Stomach (tissue), 9 donors: ENCODE results near the gene SLC6A11. TPM values are rescaled to one million over a fixed set of nuclear protein-coding genes. Genes with fewer than 3 reads are reported as not detected.

ENCODE experiments used
- DNase-seq, 2 donors: peaks; one replicate each; pipeline versions ENCODE4 v3.0.0 to v3.0.0-alpha.2; 2013 to 2019
- H3K27ac ChIP-seq, 5 donors: fragments of 200-600 bp in 4 of 5; sonication (generic) in 4 of 5; one replicate each; pipeline ENCODE4 v1.5.1; 2013 to 2019; ENCODE audit warnings: mild to moderate bottlenecking in 1 of 5, moderate library complexity in 1 of 5
- H3K27me3 ChIP-seq, 3 donors: fragments of 200-600 bp; sonication (generic); one replicate each; pipeline ENCODE4 v1.5.1; 2017 to 2019; ENCODE audit warnings: mixed run types in 1 of 3
- H3K36me3 ChIP-seq, 4 donors: fragments of 200-600 bp; sonication (generic); 1 replicate in 3 of 4; 2 replicates in 1 of 4; pipeline ENCODE4 v1.5.1; 2016 to 2019
- H3K4me1 ChIP-seq, 4 donors: fragments of 200-600 bp; sonication (generic); one replicate each; pipeline ENCODE4 v1.5.1; 2016 to 2019
- H3K4me3 ChIP-seq, 4 donors: fragments of 200-600 bp; sonication (generic) in 3 of 4; one replicate each; pipeline ENCODE4 v1.5.1; 2016 to 2019; ENCODE audit warnings: mild to moderate bottlenecking in 1 of 4
- H3K9me3 ChIP-seq, 4 donors: fragments of 200-600 bp; sonication (generic); one replicate each; pipeline ENCODE4 v1.5.1; 2016 to 2019
- EP300 ChIP-seq: sonication (generic); formaldehyde crosslinking; IDR thresholded peaks from one replicate; pipeline ENCODE4 v1.6.1; 2017; ENCODE audit warnings: antibody characterized with exemption
- POLR2A ChIP-seq, 4 donors: fragments of 450-650 bp; IDR thresholded peaks; one replicate each; pipeline ENCODE4 v1.6.1; 2016; ENCODE audit warnings: antibody characterized with exemption in 4 of 4, control low read depth in 2 of 4, mild to moderate bottlenecking in 1 of 4, moderate library complexity in 1 of 4
- POLR2AphosphoS5 ChIP-seq, 3 donors: sonication (generic); formaldehyde crosslinking; IDR thresholded peaks; one replicate each; pipeline ENCODE4 v1.6.1; 2016; ENCODE audit warnings: antibody characterized with exemption in 3 of 3
- WGBS, 5 donors: extraction: QIAGEN DNeasy Blood & Tissue Kit in 3 of 5; methylation state at CpG; one replicate each; pipeline versions ENCODE4 v1.1.5 to v1.1.7; 2013 to 2018; 5-methylcytosine and 5-hydroxymethylcytosine counted together
- intact Hi-C: fragments of 100-400 bp; cut with DNase I; formaldehyde crosslinking; loops from one replicate; pipeline ENCODE4 v1.15.1; 2023; ENCODE audit warnings: low total_unique reads
- polyA plus RNA-seq, 3 donors: library from polyadenylated mRNA; stranded (reverse); fragments of 200-250 nt; gene quantifications; one replicate each; pipeline ENCODE4 v1.2.3, GENCODE V29; 2013
- total RNA-seq, 5 donors: library from RNA; depleted of rRNA; stranded (reverse); fragments of >200 nt; gene quantifications; one replicate each; pipeline versions ENCODE4 v1.1.0 to v1.2.3, GENCODE V29; 2014 to 2016
- TF ChIP-seq, protein P1 (sequence below), 7 experiments: fragments of 450-650 bp in 4 of 7; fragments of 200-600 bp in 3 of 7; sonication (generic) in 3 of 7; IDR thresholded peaks; one replicate each; pipeline ENCODE4 v1.5.1; 2016 to 2019; ENCODE audit warnings: antibody characterized with exemption in 7 of 7, control low read depth in 2 of 7, mild to moderate bottlenecking in 1 of 7
- donor health status: healthy with polysubstance abuse.
- donor health status: Bipolar disorder and iron deficiency.
- donor health status: healthy.

The SLC6A11 gene
- total and polyA plus RNA-seq, 8 donors: 0.18 to 2.0 TPM; not detected in 6

DNA sequence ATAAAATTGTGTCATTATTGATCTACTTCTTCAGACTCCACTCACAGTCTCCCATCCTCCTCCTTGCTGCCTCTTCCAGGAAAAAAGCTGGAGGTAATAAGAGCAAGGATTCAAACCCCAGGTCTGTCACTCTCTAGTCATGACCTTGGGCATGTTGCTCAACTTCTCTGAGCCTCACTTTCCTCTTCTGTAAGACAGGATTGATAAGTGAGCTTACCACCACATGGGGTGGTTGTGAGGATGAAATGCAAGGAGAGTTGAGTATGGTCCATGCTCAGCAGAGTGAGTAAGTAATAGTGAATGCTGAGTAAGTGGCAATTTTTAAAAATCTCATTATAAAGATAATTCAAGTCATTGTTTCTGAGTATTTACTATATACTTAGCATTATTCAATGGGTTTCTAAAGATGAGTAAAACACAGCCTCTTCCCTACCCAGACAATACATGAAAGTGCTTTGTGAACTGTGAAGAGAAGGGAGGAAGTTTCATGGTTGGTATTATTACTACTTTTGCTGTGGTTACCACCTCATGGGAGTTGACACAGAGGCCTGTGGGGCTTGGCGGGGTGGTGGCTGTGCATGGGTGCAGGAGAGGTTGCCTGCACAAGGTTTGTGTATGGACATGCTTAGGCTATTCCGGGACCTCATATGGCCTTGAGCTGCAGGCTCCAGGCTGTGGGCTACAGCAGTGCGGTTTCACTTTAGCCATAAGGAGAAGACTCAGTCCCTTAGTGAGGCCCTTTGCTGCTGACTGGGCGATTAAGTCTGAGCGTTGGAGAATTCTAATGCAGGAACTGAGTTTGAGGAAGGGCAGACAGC lies 30.0 kb downstream of the SLC6A11 start:
- Histone ChIP-seq H3K4me1 (no peaks in the 10 kb centered on the region), H3K9me3 (no peaks in the 10 kb centered on the region), H3K36me3 (no peaks in the 10 kb centered on the region), H3K27ac (no peak overlapping the region), H3K27me3 (peaks cover 0 to 19% (median 6%) of the 10 kb centered on the region in 3 donors), H3K4me3 (no peak overlapping the region)
- TF ChIP-seq POLR2A (IDR thresholded peaks at IDR 0.05): no peak
- no peak for TF ChIP-seq POLR2AphosphoS5 (IDR thresholded peaks at IDR 0.05)
- TF ChIP-seq, protein P1, sequence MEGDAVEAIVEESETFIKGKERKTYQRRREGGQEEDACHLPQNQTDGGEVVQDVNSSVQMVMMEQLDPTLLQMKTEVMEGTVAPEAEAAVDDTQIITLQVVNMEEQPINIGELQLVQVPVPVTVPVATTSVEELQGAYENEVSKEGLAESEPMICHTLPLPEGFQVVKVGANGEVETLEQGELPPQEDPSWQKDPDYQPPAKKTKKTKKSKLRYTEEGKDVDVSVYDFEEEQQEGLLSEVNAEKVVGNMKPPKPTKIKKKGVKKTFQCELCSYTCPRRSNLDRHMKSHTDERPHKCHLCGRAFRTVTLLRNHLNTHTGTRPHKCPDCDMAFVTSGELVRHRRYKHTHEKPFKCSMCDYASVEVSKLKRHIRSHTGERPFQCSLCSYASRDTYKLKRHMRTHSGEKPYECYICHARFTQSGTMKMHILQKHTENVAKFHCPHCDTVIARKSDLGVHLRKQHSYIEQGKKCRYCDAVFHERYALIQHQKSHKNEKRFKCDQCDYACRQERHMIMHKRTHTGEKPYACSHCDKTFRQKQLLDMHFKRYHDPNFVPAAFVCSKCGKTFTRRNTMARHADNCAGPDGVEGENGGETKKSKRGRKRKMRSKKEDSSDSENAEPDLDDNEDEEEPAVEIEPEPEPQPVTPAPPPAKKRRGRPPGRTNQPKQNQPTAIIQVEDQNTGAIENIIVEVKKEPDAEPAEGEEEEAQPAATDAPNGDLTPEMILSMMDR (IDR thresholded peaks at IDR 0.05): no peak
- TF ChIP-seq EP300: no peak
- DNase-seq: no peak
- WGBS, 5 donors: 61 to 89% (median 81%) methylated on average over 5 of the region's 5 CpGs
- intact Hi-C loops: no loop called here

DNA sequence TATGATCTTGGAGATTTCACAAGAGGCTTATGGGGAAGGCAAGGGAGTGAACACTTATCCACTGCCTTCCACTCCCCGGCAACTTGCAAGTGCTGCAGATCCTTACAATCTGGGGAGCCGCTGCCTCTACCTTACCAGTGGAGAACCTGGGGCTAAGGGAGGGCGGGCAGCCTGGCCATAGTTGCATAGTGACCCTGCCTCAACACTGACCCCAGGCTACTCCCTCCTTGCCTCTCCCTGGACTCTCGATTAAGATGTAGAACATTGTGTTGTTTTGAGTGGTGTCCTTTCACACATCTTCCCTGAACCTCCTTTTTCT lies 30.6 kb downstream of the SLC6A11 start:
- no peak for DNase-seq
- no peaks in the 10 kb centered on the region for H3K9me3 ChIP-seq
- TF ChIP-seq, protein P1 (IDR thresholded peaks at IDR 0.05): no peak
- no peak for TF ChIP-seq EP300
- TF ChIP-seq POLR2AphosphoS5 (IDR thresholded peaks at IDR 0.05): no peak
- no peak for TF ChIP-seq POLR2A (IDR thresholded peaks at IDR 0.05)
- H3K27ac ChIP-seq: no peak overlapping the region
- H3K36me3 ChIP-seq: no peaks in the 10 kb centered on the region
- no peaks in the 10 kb centered on the region for H3K4me1 ChIP-seq
- intact Hi-C loops: no loop called here
- H3K4me3 ChIP-seq: no peak overlapping the region
- 76 to 90% (median 87%) methylated on average over 4 of the region's 4 CpGs for WGBS, 5 donors
- H3K27me3 ChIP-seq: peaks cover 0 to 19% (median 6%) of the 10 kb centered on the region in 3 donors

DNA sequence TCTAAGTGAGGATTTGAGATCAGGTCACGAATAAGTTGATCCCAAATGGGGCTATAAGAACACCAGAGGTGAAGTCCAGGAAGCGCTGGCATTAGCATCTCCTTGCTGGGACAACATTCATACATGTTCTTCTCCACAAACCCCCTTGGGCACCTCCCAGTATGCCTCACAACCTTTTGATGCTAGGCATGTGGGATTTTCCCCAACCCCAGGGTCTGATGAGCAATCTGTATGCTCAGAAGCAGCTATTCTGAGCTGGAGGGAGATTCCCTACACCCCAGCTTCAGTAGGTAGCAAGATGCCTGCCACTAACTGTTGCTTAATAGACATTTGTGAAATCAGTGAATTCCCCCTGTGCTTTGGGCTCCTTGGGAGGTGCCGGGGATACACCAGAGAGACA lies 32.2 kb downstream of the SLC6A11 start:
- no peaks in the 10 kb centered on the region for H3K4me1 ChIP-seq
- H3K9me3 ChIP-seq: no peaks in the 10 kb centered on the region
- WGBS, 5 donors: 71 to 89% (median 83%) methylated on average over 3 of the region's 3 CpGs
- H3K27ac ChIP-seq: no peak overlapping the region
- H3K36me3 ChIP-seq: no peaks in the 10 kb centered on the region
- intact Hi-C loops: no loop called here
- DNase-seq: no peak
- no peak overlapping the region for H3K4me3 ChIP-seq
- TF ChIP-seq, protein P1 (IDR thresholded peaks at IDR 0.05): no peak
- TF ChIP-seq EP300: no peak
- H3K27me3 ChIP-seq: peaks cover 0 to 19% (median 9%) of the 10 kb centered on the region in 3 donors

DNA sequence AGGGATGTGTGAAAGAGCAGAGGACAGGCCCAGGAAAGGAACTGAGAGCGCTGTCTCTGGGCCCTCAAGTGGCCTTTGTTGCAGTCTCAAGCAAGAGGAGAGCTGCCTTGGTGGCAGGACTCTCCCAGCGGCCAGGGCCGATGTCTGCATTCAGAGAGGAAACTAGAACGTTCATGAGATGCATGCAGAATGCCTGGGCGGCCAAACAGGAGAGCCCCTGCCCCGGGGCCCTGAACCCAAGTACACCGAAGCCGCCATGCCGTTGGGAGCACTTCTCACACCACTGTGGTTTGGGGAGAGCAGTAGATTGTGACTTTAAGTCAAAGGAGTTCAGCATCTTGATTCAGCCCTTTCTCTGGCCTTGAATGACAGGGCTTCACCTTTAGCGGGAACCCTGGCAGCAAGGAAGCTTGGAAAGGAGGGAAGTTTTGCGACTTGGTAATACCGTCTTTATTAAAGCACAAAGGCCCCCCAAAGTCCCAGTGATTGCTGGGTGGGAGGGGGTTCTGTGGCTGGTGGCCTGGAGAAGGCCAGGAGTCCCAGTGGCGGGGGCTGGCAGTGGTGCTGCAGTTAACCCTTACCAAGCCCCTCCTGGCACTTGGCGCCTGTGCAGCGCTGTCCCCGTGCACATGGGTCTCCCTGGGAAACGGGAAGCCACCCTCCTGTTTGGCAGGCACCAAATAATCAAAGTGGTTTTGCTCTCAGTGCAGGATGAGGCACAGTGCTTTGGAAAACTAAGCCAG lies 36.2 kb downstream of the SLC6A11 start:
- H3K4me3 ChIP-seq: no peak overlapping the region
- 65 to 78% (median 74%) methylated on average over 12 to 17 of the region's 17 CpGs for WGBS, 5 donors
- no peak for DNase-seq
- H3K4me1 ChIP-seq: no peaks in the 10 kb centered on the region
- TF ChIP-seq POLR2AphosphoS5 (IDR thresholded peaks at IDR 0.05) (no peak), EP300 (no peak), POLR2A (IDR thresholded peaks at IDR 0.05) (no peak)
- TF ChIP-seq, protein P1 (IDR thresholded peaks at IDR 0.05): no peak
- H3K9me3 ChIP-seq: no peaks in the 10 kb centered on the region
- no peak overlapping the region for H3K27ac ChIP-seq
- H3K27me3 ChIP-seq: peaks cover 0 to 21% (median 3%) of the 10 kb centered on the region in 3 donors
- intact Hi-C loops: no loop called here
- H3K36me3 ChIP-seq: no peaks in the 10 kb centered on the region
